HG02885 (cell line): ENCODE data around the gene KLHL30.

Source experiments
- ATAC-seq: cut with Tn5 transposase; IDR thresholded peaks from one replicate; pipeline ENCODE4 v1.9.1; 2021; ENCODE audit warnings: mild to moderate bottlenecking; ENCODE audit not compliant: unreplicated experiment, poor library complexity

Gene KLHL30

DNA sequence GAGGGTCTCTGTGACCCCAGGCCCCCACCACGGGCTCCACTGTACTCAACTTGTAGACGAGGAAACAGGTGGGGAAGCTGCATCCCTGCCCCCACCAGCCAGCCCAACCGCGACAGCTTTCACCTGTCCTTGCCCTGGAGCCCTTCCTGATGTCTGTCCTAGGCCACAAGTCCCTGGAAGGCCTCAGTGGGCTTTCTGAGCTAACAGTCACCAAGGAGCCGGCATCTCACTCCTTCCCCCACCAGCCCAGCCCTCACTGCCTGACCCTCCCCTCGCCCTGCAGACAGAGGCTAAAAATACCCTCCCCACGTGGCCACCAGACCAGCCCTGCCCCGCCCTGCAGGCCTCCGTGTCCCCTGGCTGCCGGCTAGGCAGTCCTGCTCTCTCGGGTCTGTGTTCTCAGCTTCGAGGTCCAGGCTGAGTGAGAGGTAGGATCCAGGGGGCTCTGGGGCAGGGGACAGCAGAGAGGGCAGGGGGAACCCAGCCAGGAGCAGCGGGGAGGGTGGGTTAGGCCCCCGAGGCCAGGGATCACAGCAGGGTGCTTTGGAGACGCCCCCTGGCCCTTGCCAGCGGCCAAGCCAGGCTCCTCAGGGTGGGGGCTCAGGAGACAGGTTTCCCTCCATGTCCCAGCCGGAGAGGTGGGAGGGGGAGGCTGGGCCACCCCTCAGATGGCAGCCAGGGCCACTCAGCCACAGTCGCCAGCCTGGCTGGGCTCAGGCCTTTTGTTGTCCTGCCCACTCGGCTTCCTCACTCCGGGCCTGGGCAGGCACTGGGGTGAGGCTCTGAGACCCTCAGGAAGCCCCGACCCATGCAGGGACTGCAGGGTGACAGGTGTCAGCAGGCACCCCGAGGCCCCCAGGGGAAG, at the start of gene KLHL30:
TSS of gene KLHL30 (plus strand) at position 338 of the 865 bp plus-strand sequence. CDS start 2,087 bp downstream, outside the sequence.
- no peak for ATAC-seq

DNA sequence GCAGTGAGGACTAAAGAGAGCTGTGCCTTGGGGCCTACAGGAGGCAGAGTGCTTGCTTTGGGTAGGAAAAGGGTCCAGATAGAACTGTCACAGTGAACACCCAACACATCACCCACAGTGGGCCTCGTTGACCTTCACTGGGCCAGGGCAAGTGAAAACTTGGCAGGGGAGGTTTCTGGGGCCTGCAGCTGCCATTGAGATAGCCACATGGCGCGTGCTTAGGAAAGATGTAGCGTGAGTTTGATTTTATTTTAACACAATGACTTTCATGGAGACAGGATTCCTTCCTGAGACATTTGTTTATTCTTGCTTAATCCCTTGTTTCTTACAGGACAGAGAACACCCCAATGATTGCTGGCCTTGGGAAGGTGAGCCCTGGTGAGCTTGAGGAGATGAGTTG, 47.6 kb upstream of the KLHL30 start:
- no peak for ATAC-seq

GRCh38 chr2:238091436-238092060, 46.9 kb upstream of the KLHL30 start:
- ATAC-seq, result no peak

- ATAC-seq, result no peak
Measured at GRCh38 chr2:238092486-238093035, 45.9 kb upstream of the KLHL30 start.

- ATAC-seq, result no peak
Measured at GRCh38 chr2:238093181-238094140, 45.0 kb upstream of the KLHL30 start.

DNA sequence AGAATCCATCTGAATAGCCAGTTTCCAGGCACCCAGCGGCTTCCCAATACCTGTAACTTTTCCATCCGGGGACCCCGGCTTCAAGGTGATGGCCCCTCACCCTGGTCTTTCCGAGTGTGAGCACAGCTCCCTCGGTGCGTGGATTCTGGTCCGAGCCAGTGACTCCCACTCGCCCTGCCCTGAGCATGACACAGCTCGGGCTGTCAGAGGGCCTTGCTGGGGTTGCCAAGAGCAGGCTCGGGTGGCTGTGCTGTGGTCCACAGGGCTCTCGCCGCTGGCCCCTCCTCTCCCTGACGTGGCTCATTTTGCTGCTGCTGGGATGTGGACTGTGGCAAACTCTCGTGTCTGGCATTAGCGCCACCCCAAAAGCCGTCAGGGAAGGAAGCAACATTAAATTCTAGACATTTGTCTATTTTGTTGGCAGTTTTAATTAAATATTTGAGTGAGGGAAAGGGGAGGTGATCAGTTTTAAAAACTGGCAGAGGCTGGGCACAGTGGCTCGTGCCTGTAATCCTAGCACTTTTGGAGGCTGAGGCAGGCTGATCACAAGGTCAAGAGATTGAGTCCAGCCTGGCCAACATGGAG, 43.9 kb upstream of the KLHL30 start:
- ATAC-seq, result no peak

GRCh38 chr2:238095143-238095542, 43.3 kb upstream of the KLHL30 start:
- no peak for ATAC-seq

DNA sequence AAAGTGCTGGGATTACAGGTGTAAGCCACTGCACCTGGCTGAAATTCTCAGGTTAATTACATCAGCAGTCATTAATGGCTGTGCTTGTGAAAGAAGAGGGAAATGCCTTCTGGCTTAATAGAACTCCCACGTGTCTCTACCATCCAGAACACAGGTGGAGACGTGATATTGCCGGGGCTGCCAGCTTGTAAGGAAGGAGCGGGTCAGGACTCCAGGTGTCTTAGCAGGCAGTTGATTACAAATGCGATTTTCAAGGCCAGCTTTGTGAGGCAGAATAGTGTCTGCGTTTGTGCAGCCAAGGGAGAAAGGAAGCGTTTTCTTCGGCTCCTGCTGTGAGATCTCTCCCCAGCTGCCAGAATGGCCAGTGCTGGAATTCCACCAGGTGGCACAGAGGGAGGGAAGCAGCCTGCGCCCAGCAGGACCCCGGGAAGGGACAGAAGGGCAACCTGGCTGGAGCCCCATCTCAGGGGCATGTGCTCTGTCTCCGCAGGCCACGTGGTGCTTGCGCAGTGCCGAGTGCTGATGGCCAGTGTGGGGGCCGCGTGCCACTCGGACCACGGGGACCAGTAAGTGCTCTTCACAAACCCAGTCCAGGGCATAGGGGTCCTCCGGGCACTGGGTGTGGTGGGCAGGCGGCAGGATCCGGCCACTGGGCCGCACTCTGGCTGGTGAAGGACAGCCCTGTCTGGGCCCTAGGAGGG, 42.0 kb upstream of the KLHL30 start:
- no peak for ATAC-seq

DNA sequence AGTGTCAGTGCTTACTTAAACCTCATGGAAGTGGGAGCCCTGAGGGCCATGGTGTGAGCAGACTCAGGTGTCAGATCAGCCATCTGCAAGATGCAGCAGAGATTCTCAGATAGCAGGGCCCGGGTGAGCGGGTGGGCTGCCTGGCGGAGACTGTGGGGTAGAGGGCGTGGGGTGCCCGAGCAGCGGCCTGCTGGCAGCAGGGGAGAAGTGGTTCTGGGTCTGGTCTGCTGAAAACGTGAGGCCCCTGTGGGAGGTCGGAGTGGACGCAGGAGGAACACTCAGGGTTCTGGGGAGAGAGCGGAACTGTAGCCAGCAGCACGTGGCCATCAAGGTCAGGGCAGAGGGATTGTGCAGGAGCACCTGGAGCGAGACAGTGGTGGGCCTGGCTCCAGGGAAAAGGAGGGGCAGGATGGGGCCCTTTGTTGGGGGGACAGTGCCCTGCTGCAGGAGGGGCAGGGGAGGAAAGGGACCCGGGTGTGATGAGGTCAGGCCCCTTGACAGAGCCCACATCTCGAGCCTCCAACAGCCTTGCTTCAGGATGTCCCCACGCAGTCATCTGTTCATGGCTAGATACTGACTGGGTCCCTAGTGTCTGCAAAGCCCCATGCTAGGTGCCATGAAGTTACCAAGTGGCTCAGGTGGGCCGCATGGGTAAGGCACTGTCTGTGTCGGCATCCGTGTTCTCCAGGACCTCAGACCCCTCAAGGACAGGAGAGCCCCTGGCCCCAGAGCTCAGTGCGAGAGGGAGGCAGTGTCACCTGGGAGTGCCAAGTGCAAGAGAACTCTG, 41.1 kb upstream of the KLHL30 start:
- no peak for ATAC-seq

GRCh38 chr2:238097988-238098871, 40.2 kb upstream of the KLHL30 start:
- peak; percentile 65 for ATAC-seq

DNA sequence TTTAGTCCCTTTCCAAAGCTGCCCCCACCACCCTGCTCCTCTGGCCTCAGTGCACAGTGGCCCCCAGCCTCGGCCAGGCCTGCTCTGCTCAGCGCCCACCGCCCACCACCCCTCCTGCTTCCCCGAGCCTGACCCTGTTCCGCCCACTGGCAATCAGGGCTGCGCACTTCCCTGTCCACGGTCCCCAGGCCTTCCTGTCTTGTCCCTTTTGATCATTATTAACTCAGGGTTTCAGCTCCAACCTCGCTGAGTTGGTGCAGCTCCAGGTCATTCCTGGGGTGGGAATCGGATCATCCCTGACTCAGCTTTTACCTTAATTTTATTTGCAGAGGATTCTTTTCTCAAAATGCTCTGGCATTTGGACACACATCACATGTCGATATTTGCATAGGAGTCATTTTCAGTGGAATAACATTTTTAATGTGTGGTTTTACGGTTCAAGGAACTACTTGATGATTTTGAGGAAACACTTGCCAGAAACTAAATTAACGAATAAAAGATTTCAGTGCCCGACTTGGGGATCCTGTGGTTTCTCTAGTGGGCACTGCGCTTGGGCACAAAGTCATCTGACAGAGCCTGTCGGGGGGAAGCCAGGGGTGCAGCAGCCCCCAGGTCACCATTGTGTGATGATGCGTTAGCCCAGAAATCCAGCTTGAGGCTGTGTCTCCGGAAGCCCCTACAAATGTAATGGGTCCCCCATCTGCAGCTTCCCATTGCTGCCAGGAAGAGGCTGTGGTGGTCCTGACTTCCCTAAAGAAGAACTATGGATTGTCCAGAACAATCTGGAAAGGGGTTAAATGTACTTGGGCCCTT, 39.4 kb upstream of the KLHL30 start:
- ATAC-seq, result peak; percentile 28

GRCh38 chr2:238099714-238100048, 38.8 kb upstream of the KLHL30 start:
- no peak for ATAC-seq

DNA sequence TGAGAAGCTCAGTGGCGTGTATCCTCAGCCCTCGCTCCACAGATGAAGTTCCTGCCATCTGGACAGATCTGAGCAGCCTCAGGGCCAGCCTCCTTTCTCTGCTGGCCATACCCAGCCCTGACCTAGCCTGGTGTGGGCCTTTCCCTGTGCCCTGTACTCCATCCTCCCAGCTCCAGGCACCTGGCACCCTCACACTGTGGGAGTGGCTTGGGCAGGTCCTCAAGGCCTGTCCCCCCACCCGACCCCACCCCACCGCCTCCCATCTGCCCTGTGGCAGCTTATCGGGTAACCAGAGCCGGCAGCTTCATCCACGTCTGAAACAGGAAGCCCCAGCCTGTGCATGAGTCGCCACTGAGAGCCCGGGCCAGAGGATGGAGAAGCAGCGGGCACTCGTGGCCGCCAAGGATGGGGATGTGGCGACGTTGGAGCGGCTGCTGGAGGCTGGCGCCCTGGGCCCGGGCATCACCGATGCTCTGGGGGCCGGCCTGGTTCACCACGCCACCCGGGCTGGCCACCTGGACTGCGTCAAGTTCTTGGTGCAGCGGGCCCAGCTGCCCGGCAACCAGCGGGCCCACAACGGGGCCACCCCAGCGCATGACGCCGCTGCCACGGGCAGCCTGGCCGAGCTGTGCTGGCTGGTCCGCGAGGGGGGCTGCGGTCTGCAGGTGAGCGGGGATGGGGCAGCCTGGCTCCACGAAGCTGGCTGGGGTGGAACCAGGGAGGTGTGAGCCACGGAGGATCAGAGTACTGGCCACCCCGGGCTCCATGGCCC, 38.2 kb upstream of the KLHL30 start, which contains the start of gene ESPNL:
TSS of gene ESPNL (plus strand) at position 292 of the 772 bp plus-strand sequence. CDS start at position 372, 80 bp downstream.
- ATAC-seq, result no peak

GRCh38 chr2:238100821-238101771, 37.4 kb upstream of the KLHL30 start:
- ATAC-seq, result no peak
